GM19395 (cell line): ENCODE data around the gene SNX27.

ENCODE experiments used
- ATAC-seq: cut with Tn5 transposase; IDR thresholded peaks from one replicate; pipeline ENCODE4 v1.9.1; 2021; ENCODE audit warnings: mild to moderate bottlenecking, moderate library complexity; ENCODE audit not compliant: unreplicated experiment

Gene SNX27

DNA sequence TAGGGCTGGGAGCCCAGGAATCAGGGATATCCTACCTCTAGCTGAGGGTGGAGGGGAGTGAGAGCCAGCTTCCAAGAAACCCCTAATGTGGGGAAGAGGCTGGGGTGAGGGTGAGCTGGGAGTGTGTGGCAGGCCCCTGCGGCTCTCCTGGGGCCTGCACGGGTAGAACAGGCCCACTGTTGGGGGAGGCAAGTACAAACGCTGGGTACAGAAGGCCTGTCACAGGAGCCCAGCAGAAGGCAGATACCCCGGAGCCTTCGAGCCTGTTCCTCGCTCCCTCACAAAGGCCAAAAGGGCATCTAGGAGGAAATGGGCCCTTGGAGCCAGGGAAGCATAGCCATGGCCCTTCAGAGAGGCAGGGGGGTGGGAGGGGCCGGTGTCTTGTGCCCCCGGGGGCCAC is 91.1 kb downstream of the SNX27 start:
- no peak for ATAC-seq

DNA sequence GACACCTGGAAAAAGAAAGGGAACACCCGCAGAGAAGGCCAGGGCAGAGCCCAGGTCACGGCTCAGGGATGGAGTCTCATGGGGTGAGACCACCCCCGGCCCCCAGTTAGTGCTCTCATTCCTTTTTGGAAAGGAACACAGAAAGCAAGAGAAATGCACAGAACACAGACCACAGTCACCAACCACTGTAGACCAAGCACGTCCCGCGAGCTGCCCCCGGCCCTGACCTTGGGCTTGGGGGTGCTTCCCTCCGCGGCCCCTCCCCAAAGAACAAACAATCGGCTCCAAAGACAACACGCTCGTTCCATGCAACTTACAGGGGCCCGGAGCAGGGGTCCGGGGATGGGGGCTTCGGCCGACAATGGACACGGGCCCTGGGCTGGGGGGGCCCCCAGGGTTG is 92.0 kb downstream of the SNX27 start:
- no peak for ATAC-seq

DNA sequence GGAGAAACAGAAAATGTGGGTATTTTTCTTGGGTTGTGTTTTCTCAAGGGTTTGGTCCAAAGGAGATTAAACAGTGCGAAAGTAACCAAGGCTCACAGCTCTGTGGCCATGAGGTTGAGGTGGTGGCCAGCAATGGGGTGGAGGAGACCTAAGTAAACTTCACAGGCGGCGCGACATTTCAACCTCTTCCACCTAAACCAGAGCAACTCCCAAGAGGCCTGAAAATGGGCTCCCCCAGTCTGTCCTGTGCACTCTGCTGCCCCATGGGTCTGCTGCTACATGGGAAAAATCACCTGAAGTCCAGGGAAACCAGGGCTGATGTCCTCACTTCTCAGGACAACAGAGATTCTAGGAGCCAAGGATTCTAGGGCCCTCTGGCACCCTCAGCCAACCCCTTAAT is 92.4 kb downstream of the SNX27 start:
- ATAC-seq: no peak

DNA sequence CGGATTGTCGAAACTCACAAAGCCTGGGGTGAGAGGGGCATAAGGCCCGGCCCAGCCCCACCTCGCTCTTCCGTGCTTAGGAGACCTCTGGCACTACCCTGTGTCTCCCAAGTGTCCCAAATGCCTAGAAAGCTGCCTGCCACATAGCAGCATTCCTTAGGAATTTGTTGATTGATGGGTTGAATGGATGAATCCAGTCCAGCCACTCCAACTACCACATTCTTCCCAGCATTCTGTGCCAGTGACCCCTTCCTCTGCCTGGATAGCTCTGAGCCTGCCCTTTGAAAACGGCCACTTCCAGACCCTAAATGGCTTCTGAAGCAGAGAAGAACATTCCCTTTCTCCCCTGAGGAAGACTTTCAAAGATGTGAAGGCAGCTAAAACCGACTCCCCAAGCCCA is 93.3 kb downstream of the SNX27 start:
- no peak for ATAC-seq

DNA sequence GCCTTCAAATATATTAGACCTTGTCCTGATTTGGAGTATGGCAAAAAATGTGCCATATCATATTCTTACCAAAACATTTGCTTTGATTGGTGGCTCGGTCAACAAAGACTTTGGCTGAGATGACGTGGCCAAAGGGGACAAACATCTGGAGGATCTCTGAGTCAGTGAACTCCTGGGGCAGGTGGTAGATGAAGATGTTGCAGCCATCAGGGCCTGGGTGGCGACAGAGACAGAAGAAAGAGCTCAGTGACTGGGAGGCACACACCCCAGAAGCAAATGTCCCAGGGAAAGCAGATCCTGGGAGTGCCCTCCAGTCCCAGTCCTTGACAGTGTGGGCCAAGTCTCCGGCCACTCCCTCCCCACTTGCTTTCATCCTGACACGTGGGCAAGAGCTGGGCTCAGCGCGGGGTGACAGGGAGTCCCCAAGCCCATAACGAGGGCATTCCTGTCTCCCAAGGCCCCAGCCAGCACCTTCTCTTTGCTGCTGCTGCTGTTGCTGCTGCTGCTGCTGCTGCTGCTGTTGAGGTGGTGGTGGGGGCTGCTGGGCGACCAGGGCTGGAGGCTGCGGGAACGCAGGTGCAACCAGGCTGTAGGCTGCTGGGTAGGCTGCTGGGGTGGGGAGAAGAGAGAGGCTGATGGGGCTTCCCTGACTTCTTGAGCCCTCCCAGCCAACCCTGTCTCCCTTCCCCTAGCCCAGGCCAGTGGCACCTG is 94.1 kb downstream of the SNX27 start:
- ATAC-seq: no peak

DNA sequence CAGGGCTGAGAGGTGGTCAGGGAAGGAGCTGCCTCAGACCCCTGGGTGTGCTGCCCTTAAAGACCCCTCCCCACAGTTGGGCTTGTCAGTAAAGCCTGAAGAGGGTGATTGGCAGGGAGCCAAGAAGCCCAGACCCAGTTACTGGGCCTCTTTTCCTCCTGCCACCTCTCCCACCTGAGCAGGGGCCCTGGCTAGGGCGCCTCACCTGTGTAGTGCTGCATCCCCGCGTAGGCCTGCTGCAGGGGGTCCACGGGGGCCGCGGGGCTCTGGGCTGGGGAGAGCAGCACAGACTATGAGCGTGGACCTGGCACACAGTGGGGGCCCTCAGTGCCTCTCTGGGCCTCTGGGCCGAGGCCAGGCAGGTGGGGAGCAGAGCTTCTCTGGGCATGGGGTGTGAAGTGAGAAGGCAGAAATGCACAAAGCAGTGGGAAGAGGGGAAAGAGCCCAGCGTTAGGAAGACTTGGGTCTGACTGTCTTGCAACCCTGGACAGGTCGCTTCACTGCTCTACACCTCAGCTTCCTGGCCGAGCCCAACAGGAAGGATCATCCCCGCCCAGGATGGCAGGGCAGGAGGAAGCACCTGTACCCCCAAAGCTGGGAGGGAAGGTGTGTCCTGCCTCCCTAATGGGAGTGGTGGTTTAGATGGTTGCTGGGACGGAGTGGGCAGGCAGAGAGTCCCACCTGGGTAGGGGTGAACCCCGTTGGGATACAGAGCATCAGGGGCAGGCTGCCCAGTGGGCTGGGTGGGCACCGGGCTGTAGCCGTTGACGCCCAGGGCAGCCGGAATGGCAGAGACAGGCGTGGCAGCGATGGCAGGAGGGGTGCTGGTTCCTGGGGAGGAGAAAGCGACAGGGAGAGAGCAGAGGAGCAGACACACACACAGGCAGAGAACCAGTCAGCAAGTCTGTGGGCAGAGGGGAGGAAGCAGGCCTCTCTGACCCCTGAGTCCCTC is 94.9 kb downstream of the SNX27 start:
- ATAC-seq: no peak

DNA sequence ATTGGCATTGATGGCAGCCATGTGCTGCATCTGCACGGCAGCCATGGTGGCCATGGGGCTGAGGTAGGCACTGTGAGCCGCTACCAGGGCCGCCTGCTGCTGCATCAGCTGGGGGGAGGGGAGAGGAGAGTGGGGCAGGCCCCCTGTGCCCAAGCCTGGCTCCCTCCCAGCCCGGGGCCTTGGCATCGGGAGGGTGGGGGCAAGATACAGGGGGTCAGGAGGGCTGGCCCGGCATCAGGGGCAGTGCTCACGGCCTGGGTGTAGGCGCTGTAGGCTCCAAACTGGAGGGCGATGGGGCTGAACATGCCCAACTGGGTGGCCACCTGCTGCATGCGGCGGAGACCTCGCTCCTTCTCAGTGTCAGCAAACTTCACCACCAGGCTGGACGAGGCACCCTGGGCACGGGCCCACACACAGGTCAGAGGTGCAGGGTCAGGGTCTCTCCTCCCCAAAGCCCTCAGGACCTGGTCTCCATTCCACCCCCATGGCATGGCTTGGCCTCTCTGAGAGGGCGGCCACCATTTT is 95.8 kb downstream of the SNX27 start:
- ATAC-seq: no peak

DNA sequence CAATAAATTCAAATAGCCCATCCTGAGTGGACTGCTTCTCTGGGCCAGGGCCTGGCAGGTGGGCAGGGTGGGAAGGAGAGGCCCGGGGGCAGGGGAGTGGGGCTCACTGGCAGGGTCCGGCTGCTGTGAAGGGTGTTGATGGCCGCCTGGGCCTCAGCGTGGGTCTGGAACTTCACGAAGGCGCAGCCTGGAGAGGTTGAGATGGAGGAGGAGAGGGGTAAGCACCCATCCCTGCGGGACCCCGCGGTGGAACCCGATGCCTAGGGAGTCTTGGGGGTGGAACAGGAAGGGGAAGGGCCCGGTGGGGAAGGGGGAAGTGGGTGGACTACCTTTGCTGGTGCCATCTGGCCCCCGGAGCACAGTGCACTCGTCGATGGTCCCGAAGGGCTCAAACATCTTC is 97.0 kb downstream of the SNX27 start:
- no peak for ATAC-seq

DNA sequence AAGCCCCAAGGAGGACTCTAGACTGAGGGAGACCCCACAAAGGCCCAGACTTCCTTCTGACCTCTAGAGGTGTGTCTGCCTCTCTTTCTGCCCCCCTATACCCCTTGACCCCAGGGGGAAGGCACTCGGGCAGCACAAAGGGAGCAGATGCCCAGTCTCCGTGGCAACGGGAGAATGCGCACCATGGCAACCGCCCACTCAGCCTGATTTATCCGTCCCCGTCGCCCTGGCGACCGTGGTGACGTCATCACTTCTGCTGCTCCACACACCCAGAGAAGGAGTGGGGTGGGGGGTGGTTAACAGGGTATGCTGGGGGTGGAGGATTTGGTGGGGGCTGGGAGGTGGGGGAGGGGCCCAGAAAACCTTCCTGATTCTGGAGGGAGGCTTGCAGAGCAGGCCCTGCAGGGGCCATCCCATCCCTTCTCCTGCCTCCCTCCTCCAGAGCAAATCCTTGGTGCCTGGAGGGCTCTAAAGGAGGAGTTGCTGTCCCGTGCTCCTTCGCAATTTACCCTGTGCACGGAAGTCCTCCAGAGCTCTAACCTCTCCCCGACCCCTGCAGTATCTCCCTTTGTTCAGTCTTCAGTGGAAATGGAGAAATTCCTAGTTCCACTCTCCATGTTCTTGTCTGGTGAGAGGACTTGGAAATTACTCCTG is 98.5 kb downstream of the SNX27 start:
- no peak for ATAC-seq

DNA sequence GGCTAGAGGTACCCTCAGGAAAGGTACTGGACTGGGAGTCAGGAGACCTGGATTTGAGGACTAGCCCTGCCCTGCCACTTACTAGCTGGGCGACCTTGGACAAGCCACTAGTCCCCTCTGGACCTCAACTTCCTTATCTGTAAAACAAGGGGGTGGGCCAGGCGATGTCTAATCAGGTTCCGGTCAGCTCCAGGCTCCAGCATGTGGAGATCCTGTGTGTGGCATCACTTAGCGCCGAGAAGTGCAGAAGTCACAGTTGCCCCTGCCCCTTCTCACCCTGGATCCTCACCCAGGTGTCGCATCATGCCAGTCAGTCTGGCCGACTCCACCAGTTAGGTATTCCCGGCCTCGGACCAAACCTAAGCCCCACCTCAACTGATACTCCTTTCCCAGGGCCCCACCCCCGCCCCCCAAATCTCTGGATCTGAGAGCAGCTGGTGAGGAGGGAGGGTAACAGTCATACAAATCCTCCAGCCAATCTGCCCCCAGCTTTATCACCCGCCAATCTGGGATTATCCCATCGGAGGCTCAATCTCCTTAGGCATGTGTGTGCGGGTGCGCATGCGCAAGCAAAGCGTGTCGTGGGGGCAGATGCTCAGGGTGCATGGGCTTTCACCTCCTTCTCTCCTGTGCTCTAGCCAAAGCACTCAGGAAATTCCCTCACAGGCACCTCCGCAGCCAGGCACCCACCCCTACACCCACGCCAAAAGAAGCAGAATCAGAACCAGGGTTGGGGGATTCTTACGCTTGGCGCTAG is 99.4 kb downstream of the SNX27 start:
- no peak for ATAC-seq

DNA sequence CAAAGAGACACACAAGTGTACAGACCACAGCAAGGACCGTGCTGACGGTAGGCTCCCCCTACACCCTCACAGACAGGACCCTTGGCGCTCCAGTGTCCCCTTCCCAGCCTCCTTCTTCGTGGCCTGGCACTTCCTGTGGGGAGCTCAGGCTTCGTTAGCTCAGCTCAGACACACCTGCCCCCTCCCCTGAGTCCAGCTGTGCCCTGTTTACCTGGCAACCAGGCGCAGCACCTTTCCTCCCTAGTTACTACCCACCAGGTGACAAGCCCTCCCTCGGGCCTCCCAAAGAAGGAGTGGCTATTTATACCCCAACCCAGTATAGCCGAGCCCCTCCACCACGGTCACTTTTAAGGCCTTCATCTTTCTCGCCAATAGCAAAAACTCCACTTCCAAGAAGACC is 100.1 kb downstream of the SNX27 start:
- no peak for ATAC-seq

DNA sequence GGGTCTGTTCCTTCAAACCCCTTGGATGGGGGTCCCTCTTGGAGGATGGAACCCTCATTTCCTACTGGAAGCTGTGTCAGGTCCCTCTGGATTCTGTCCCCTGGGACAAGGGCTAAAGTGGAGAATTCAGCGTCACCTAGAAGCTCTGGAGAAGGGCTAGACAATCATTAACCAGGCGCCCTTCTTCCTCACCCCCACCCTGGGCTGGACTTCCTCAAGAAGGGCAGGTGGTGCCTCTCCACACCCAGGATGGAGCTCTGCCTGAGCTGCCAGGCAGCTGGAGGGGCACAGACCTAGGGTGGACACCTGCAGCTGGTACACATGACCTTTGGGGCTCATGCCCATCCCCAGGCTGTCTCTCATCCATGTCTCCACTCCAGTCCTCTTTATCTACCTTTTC is 101.2 kb downstream of the SNX27 start:
- ATAC-seq: no peak

DNA sequence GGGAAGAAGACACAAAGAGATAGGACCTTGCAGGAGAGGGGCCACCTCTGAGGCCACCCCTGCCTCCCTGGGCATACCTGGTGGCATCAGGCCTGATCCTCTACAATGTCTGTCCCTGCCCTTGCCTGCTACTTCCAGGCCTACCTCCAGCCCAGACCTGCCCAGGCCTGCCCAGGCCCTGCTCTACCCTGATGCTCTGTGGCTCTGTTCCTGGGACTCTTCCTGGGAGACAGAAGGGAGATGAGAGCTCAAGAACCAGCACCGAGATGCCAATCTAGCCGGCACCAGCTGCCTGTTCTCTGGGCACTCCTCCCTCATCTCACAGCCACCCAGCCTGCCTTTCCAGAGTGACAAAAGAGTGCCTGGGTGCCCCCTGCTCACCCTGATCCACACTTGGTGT is 102.0 kb downstream of the SNX27 start:
- ATAC-seq: no peak

DNA sequence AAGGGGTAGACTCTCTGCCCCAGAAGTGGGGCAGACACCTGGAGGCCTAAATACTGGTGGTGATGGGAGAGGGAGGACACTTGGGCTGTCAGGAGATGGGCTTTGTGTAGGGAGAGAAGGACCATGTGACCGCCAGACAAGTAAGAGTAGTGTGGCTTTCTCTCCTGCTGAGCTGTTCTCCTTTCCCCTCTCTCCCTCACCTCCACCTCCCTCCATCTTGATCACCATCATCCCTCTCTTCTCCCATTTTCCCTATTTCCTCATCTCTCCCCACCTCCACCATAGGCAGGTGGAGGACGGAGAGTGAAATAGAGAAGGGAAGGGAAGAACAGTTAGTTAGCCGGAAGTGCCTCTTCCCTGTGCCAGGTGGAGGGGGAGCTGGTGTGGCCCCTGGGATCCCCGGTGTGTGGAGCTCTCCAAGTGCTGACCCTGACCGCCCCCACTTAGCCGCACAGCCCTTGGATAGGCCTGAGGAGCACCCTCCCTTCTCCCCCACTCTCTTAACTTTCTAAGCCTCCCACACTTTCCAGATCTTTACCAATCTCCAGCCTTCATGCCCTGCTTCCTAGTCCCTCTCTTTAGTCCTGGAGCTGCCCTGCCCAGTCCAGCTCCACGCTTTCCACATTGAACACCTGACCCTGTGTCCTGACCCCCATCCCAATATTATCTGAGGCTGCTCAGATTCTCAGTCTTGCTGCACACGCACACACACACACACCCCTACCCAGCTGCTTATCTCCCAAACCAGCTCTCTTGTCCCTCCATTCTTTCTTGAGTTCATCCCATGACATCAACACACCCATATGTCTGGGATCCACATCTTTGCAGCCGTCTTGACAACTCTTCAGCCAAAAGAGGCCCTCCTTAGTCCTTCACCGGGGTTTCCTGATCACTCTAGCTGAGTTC is 103.2 kb downstream of the SNX27 start:
- ATAC-seq: no peak

DNA sequence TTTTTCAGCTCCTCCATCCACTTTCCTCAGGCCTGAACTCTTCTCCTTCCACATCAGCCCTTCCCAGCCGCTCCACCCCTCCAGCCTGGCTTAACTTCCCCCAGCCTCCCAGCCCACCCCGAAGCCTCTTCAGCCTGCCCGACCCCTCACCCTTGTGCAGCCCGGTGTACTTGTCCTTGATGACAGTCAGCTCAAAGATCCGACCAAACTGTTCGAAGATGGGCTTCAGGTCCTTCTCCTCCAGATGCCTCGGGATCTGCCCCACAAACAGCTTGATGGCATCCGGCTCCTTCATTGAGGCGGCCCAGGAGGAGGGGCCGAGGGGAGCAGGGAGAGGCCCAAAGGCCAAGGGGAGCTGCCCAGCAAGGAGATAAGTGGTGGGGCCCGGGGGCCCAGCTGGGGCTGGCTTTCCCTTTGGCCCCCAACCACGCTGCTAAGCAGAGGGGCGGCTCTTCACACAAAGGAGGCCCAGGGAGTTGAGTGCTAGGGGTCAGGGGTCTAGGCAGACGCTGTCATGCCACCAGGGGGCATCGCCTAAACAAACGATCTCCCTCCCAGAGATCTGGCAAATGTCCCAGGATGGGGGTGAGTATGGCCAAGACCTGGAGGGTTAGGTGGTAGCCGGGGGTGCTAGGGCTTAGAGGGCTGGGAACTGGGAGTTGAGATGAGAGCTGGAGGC is 104.0 kb downstream of the SNX27 start:
- no peak for ATAC-seq

DNA sequence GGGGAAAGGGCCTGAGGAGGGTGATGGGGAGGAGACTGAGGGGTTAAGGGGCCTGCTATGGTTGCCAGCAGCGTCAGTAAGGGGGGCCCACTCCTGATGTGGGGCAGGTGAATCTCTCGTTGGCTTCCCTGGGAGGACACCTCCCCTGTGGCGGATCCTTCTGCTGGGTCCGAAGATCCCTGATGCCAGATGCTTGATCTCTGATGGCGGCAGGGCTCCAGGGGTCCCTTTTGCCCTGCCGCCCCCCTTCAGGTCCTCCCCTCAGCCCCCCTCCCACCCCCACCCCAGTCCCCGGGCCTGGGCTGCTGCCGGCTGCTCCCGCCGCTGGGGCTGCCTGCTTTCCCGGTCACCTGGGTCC is 104.5 kb downstream of the SNX27 start:
- ATAC-seq: no peak

DNA sequence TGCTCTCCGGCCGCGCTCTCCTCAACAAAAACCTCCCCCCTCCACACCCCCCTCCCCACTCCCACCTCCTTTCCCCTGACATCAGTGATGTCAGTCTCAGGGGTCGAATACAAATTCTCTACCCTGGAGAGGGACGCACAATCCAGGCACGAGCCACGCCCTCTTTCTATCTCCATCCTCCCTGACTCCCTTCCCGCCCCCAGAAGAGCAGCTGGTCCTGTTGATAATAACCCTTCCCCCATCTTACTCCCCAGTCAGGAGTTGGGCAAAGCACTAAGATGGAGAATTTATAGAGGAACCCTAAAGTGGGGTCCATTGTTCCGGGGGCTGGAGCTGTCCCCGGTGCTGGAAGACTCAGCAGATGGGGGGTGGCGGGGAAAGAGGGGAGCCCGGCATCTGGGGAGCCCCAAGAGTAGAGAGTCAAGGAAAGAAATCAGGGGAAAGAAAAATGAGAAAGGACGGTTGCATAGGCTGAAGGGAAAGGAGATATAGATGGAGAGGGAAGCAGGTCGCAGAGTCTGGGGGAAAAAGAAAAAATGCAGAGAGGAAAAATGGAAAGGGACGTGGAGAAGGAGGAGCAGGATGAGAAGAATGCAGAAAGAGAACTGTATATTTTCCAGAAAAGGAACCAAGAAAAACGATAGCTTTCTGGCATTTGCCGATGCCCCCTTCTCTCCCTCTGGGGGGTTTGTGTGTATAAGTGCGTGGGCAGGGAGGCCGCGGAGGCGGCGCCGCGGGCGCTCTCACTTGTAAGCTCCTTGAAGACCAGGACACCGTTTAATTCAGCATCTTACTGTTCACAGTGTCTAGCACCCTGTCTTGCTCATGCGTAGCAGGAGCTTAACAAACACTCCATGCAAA is 105.2 kb downstream of the SNX27 start, which contains the start of gene CELF3:
Gene CELF3, minus strand, starts transcription at position 33 of the 861 bp plus-strand sequence. CDS start 783 bp downstream, outside the sequence.
- ATAC-seq: no peak

DNA sequence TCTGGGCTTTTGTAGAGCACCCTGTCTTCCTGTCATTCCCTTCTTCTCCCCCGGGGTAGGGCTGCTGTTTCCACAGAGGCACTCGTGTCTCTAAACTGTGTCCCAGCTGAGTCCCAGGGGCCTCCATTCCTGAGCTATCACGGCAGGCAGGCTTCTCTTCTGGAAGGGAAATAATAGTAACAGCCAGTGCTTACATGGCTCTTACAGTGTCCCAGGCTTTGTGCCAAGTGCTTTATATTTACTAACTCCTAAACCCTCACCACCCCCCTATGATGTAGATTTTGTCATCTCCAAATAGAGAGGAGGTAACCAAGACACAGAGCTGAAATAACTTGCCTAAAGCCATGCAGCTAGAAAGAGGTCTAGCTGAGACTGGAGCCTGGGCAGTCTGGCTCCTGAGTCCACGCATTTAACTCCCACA is 106.2 kb downstream of the SNX27 start:
- ATAC-seq: no peak
